Smooth muscle cell (in vitro differentiated cells): Measurements from ENCODE around the gene COL27A1. TPM values are rescaled to one million over a fixed set of nuclear protein-coding genes. Genes with fewer than 3 reads are reported as not detected.

Experiments used
- DNase-seq: peaks from one replicate; lab custom pipeline; 2025; ENCODE audit not compliant: unreplicated experiment; lab: John Stamatoyannopoulos, UW
- H2AFZ ChIP-seq: fragments of 200-600 bp; sonication (generic); 2 replicates; pipeline ENCODE4 v1.6.0; 2016; ENCODE audit warnings: antibody characterized with exemption, low read depth, mild to moderate bottlenecking
- H3F3A ChIP-seq: fragments of 200-600 bp; sonication (generic); 2 replicates; pipeline ENCODE4 v1.6.0; 2017; ENCODE audit warnings: antibody characterized with exemption, low read depth
- H3K27ac ChIP-seq: fragments of 200-600 bp; sonication (generic); 2 replicates; pipeline ENCODE4 v1.5.1; 2016; ENCODE audit warnings: low read depth, mild to moderate bottlenecking
- H3K27me3 ChIP-seq: fragments of 200-600 bp; sonication (generic); 2 replicates; pipeline ENCODE4 v1.6.1; 2016; ENCODE audit warnings: low read depth, mild to moderate bottlenecking
- H3K36me3 ChIP-seq: fragments of 200-600 bp; sonication (generic); 2 replicates; pipeline ENCODE4 v1.5.1; 2016; ENCODE audit warnings: low read depth
- H3K4me1 ChIP-seq: fragments of 200-600 bp; sonication (generic); 2 replicates; pipeline ENCODE4 v1.5.1; 2016; ENCODE audit warnings: low read depth
- H3K4me2 ChIP-seq: fragments of 200-600 bp; sonication (generic); 2 replicates; pipeline ENCODE4 v1.6.0; 2016; ENCODE audit warnings: mild to moderate bottlenecking
- H3K4me3 ChIP-seq: fragments of 200-600 bp; sonication (generic); 2 replicates; pipeline ENCODE4 v1.5.1; 2016; ENCODE audit warnings: mild to moderate bottlenecking
- H3K79me2 ChIP-seq: fragments of 200-600 bp; sonication (generic); 2 replicates; pipeline ENCODE4 v1.6.0; 2016; ENCODE audit warnings: low read depth, mild to moderate bottlenecking
- H3K9ac ChIP-seq: fragments of 200-600 bp; sonication (generic); 2 replicates; pipeline ENCODE4 v1.6.0; 2016; ENCODE audit warnings: low read depth
- H3K9me3 ChIP-seq: fragments of 200-600 bp; sonication (generic); replicated peaks from 2 replicates; pipeline ENCODE4 v1.5.1; 2016; ENCODE audit warnings: low read depth
- H4K20me1 ChIP-seq: fragments of 200-600 bp; sonication (generic); 2 replicates; pipeline ENCODE4 v1.6.0; 2016; ENCODE audit warnings: low read depth
- CTCF ChIP-seq: fragments of 200-600 bp; sonication (generic); IDR thresholded peaks from 2 replicates; pipeline ENCODE4 v1.5.1; 2017; ENCODE audit warnings: borderline replicate concordance, mild to moderate bottlenecking, antibody characterized with exemption; ENCODE audit not compliant: insufficient read depth, poor library complexity, severe bottlenecking
- WGBS: methylation state at CpG from one replicate; pipeline ENCODE4 v1.1.7; 2016; ENCODE audit warnings: low lambda C conversion rate; 5-methylcytosine and 5-hydroxymethylcytosine counted together
- polyA plus RNA-seq: library from polyadenylated mRNA; unstranded; fragments of >200 nt; fragmentation: Nextera tagmentation; extraction: Ambion mirVana; gene quantifications from 2 replicates; pipeline ENCODE4 v1.2.1, GENCODE V29; 2016
- total RNA-seq: library from RNA; depleted of rRNA; stranded (reverse); fragments of >200 nt; gene quantifications from 2 replicates; pipeline ENCODE4 v1.2.3, GENCODE V29; 2014

COL27A1 gene
- total and polyA plus RNA-seq, 2 experiments from 2014 or later: 18.1 to 19.9 TPM

GRCh38 chr9:114227288-114228015 lies 72.1 kb downstream of the COL27A1 start:
- H3K4me3 ChIP-seq: no peak overlapping the region
- H3F3A ChIP-seq: peaks cover 8% of the 10 kb centered on the region
- H3K27me3 ChIP-seq: no peaks in the 10 kb centered on the region
- TF ChIP-seq CTCF: no peak
- H4K20me1 ChIP-seq: no peaks in the 10 kb centered on the region
- H3K36me3 ChIP-seq: no peaks in the 10 kb centered on the region
- no peaks in the 10 kb centered on the region for H3K9me3 ChIP-seq
- H3K4me1 ChIP-seq: peaks cover 13% of the 10 kb centered on the region
- no peaks in the 10 kb centered on the region for H3K79me2 ChIP-seq
- no peak for DNase-seq
- H3K27ac ChIP-seq: no peak overlapping the region
- 76% methylated on average over 16 of the region's 16 CpGs for WGBS
- H3K4me2 ChIP-seq: no peak overlapping the region
- no peak overlapping the region for H2AFZ ChIP-seq
- no peak overlapping the region for H3K9ac ChIP-seq

- Histone ChIP-seq H3K4me3 (no peak overlapping the region), H3K4me1 (peaks cover 13% of the 10 kb centered on the region), H3K79me2 (no peaks in the 10 kb centered on the region), H3K9me3 (no peaks in the 10 kb centered on the region), H3K27ac (no peak overlapping the region), H3K9ac (no peak overlapping the region), H3K27me3 (no peaks in the 10 kb centered on the region), H3F3A (peaks cover 8% of the 10 kb centered on the region), H4K20me1 (no peaks in the 10 kb centered on the region), H3K4me2 (no peak overlapping the region), H2AFZ (no peak overlapping the region), H3K36me3 (no peaks in the 10 kb centered on the region)
- 86% methylated on average over 17 of the region's 17 CpGs for WGBS
- DNase-seq: no peak
- no peak for TF ChIP-seq CTCF
These were observed 72.9 kb downstream of the COL27A1 start for GRCh38 chr9:114228016-114228808.

- no peak overlapping the region for H2AFZ ChIP-seq
- H3K79me2 ChIP-seq: no peaks in the 10 kb centered on the region
- DNase-seq: no peak
- H3K4me1 ChIP-seq: peaks cover 9% of the 10 kb centered on the region
- H3K27me3 ChIP-seq: no peaks in the 10 kb centered on the region
- H3K9ac ChIP-seq: no peak overlapping the region
- no peaks in the 10 kb centered on the region for H4K20me1 ChIP-seq
- H3K36me3 ChIP-seq: no peaks in the 10 kb centered on the region
- H3K4me3 ChIP-seq: no peak overlapping the region
- no peak for TF ChIP-seq CTCF
- WGBS: 73% methylated on average over 6 of the region's 6 CpGs
- peaks cover 5% of the 10 kb centered on the region for H3F3A ChIP-seq
- no peak overlapping the region for H3K4me2 ChIP-seq
- H3K9me3 ChIP-seq: no peaks in the 10 kb centered on the region
- H3K27ac ChIP-seq: no peak overlapping the region
These were observed 74.0 kb downstream of the COL27A1 start for GRCh38 chr9:114229295-114229694.
